Naive B cell (primary cell): ENCODE measurements around the gene OR7A5. TPM values are rescaled to one million over a fixed set of nuclear protein-coding genes. Genes with fewer than 3 reads are reported as not detected.

Source experiments
- ATAC-seq, 2 donors: fragments of 150-1000 bp; cut with Tn5 transposase; 2 replicates each; pipeline ENCODE4 v1.10.0; 2021; ENCODE audit warnings: low read depth in 2 of 2, mild to moderate bottlenecking in 2 of 2, moderate library complexity in 2 of 2
- DNase-seq: peaks from one replicate; pipeline ENCODE4 v3.0.0; 2022
- H3K27ac Mint-ChIP-seq, 6 donors: one replicate each; pipeline ENCODE4 v1.8.0; 2020 to 2022; ENCODE audit warnings: mild to moderate bottlenecking in 6 of 6, mixed read lengths in 6 of 6, moderate library complexity in 5 of 6, inconsistent platforms in 2 of 6
- H3K27me3 Mint-ChIP-seq, 3 donors: one replicate each; pipeline ENCODE4 v1.8.0; 2021 to 2022; ENCODE audit warnings: mixed read lengths in 3 of 3, mild to moderate bottlenecking in 1 of 3
- H3K36me3 Mint-ChIP-seq, 2 donors: one replicate each; pipeline ENCODE4 v1.8.0; 2020 to 2022; ENCODE audit warnings: mixed read lengths in 2 of 2, inconsistent platforms in 1 of 2, mild to moderate bottlenecking in 1 of 2
- H3K4me1 Mint-ChIP-seq, 3 donors: one replicate each; pipeline ENCODE4 v1.8.0; 2020 to 2022; ENCODE audit warnings: mixed read lengths in 3 of 3, inconsistent platforms in 1 of 3, mild to moderate bottlenecking in 1 of 3, moderate library complexity in 1 of 3
- H3K4me3 Mint-ChIP-seq, 8 donors: one replicate each; pipeline ENCODE4 v1.8.0; 2020 to 2022; ENCODE audit warnings: mild to moderate bottlenecking in 8 of 8, mixed read lengths in 8 of 8, moderate library complexity in 8 of 8, inconsistent platforms in 2 of 8
- H3K9me3 Mint-ChIP-seq, 7 donors: one replicate each; pipeline ENCODE4 v1.8.0; 2020 to 2022; ENCODE audit warnings: mixed read lengths in 7 of 7, mild to moderate bottlenecking in 5 of 7, inconsistent platforms in 2 of 7, moderate library complexity in 1 of 7
- polyA plus RNA-seq, 6 donors: library from polyadenylated mRNA; unstranded; fragments of 300-500 nt; fragmentation: Illumina TruSeq; gene quantifications; one replicate each; pipeline ENCODE4 v1.2.3, GENCODE V29; 2021; ENCODE audit warnings: low read depth in 6 of 6

OR7A5 gene
- polyA plus RNA-seq = not detected

DNA sequence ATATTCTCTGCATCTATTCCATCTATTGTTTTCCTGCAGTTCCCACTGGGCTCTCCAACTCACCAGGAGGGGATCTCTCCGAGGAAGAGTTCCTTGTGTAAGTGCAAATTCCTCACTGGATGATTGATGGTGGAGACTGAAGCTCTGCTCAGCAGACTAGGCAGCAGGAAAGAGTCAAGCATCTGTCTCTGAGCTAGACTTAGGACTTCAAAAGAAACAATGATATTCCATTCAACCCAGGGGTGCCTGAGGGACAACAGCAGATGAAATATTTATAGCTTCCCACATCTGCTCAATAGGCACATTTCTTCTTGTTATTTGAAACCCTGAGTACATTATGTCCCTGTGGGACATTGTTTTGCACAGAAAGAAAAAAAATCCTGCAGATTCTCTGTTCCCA lies at the start of gene OR7A5, which contains the start of gene OR7C1:
Gene OR7A5, minus strand, starts transcription at position 175 of the 400 bp plus-strand sequence. CDS start 6,944 bp downstream, outside the sequence.
Gene OR7C1, minus strand, starts transcription at position 175 of the 400 bp plus-strand sequence. CDS start 35,049 bp downstream, outside the sequence.
- ATAC-seq (no peak), DNase-seq (no peak)
- Mint-ChIP-seq H3K4me3 (peak within 1 kb of the TSS in 1 of 8 donors; percentile 12), H3K27me3 (no peaks in the 10 kb centered on the region), H3K4me1 (peaks cover 4 to 12% (median 5%) of the 10 kb centered on the region in 3 donors), H3K27ac (no peak within 1 kb of the TSS), H3K36me3 (no peaks in the 10 kb centered on the region), H3K9me3 (peaks cover 0 to 2% (median 0%) of the 10 kb centered on the region in 7 donors)

DNA sequence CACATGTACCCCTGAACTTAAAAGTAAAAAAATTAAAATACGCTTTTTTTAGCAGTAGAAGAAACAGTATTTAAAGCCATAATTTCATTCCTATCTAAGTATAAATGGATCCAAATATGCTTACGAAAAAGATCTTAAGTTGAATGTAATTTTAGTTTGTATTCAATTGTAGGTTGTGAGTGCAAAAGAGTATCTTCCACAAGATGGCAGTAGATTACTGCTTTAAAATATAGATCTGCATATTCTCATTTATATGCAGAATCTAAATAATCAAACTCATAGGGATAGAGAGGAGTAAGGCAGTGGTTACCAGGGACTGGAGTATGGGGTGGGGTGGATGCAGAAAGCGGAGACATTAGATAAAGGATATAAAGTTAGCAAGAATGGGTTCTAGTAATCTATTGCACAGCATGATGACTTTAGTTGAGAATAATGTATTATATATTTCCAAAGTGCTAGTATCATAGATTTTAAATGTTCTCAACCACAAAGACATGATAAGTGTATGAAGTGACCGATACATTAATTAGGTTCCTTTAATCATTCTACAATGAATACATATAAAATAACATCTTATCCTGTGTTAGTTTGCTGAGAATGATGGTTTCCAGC lies 36.7 kb upstream of the OR7A5 start:
- Mint-ChIP-seq H3K9me3 (no peaks in the 10 kb centered on the region), H3K4me1 (peaks cover 0 to 4% (median 2%) of the 10 kb centered on the region in 3 donors), H3K4me3 (no peak overlapping the region), H3K27me3 (peaks cover 31 to 40% (median 31%) of the 10 kb centered on the region in 3 donors), H3K27ac (no peak overlapping the region), H3K36me3 (no peaks in the 10 kb centered on the region)
- DNase-seq (peak; percentile 31), ATAC-seq (no peak)

- peaks cover 37 to 45% (median 41%) of the 10 kb centered on the region in 3 donors for H3K27me3 Mint-ChIP-seq
Observed at GRCh38 chr19:14868497-14868896, 33.5 kb upstream of the OR7A5 start.

DNA sequence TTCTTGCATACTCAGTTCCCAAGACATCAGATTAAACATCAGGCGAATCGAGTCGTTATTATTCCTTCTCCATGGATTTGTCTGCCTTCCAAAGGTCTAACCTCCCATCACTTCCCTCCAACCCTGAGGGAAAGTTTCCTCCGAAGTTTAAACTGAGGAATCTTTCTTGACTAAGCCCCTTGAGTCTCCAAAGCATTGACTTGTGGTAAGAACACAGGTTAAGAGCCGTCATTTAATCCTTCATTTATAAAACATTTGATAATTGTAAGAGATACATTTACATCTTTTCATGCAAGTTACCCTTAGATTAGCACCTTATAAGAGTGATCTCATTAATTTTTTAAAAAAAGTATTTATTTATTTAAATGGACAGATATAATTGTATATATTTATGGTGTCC lies 13.8 kb upstream of the OR7A5 start, which contains the start of gene OR7A10:
Gene OR7A10, minus strand, starts transcription at position 101 of the 400 bp plus-strand sequence. CDS start 7,045 bp downstream, outside the sequence.
- peak within 1 kb of the TSS in 1 of 8 donors; percentile 2 for H3K4me3 Mint-ChIP-seq
- H3K4me1 Mint-ChIP-seq = no peaks in the 10 kb centered on the region
- ATAC-seq (no peak), DNase-seq (no peak)
- peaks cover 22 to 38% (median 30%) of the 10 kb centered on the region in 3 donors for H3K27me3 Mint-ChIP-seq
- H3K9me3 Mint-ChIP-seq = no peaks in the 10 kb centered on the region
- no peaks in the 10 kb centered on the region for H3K36me3 Mint-ChIP-seq
- peak within 1 kb of the TSS in 1 of 6 donors; percentile 84 for H3K27ac Mint-ChIP-seq

More at GRCh38 chr19:14868497-14868896, 33.5 kb upstream of the OR7A5 start:
- Mint-ChIP-seq H3K36me3 (no peaks in the 10 kb centered on the region), H3K27ac (no peak overlapping the region), H3K4me1 (peaks cover 0 to 4% (median 2%) of the 10 kb centered on the region in 3 donors), H3K4me3 (no peak overlapping the region), H3K9me3 (no peaks in the 10 kb centered on the region)
- no peak for DNase-seq
- no peak for ATAC-seq

DNA sequence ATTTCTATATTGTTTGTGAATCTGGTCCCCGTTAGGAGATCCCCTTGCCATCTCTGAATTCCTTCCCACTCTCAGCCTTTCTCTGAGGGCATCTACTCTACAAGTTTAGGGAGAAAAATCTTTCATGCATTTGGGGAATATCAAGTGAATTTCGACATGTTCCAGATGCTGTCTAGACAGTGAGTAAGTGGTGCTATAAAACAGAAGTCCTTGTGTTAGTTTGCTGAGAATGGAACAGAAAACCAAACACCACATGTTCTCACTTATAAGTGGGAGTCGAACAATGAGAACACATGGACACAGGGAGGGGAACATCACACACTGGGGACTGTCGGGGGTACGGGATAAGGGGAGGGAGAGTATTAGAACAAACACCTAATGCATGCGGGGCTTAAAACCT lies 8.6 kb upstream of the OR7A5 start:
- H3K4me3 Mint-ChIP-seq = no peak overlapping the region
- H3K4me1 Mint-ChIP-seq = no peaks in the 10 kb centered on the region
- peaks cover 0 to 5% (median 0%) of the 10 kb centered on the region in 7 donors for H3K9me3 Mint-ChIP-seq
- no peaks in the 10 kb centered on the region for H3K36me3 Mint-ChIP-seq
- ATAC-seq (no peak), DNase-seq (no peak)
- no peak overlapping the region for H3K27ac Mint-ChIP-seq
- peaks cover 0 to 42% (median 22%) of the 10 kb centered on the region in 3 donors for H3K27me3 Mint-ChIP-seq

DNA sequence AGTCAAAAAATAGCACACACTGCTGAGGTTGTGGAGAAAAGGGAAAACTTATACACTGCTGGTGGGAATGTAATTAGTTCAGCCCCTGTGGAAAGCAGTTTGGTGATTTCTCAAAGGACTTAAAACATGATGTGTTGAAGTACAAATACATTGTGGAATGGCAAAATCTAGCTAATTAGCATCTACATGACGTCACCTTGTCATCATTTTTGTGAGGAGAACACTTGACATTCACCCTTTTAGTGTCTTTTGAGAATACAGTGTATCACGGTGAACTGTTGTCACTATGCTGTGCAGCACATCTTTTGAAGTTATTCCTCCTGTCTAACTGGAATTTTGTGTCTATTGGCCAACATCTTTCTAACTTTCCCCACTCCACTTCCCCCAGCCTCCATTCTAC lies 8.2 kb upstream of the OR7A5 start:
- no peaks in the 10 kb centered on the region for H3K4me1 Mint-ChIP-seq
- ATAC-seq = no peak
- H3K9me3 Mint-ChIP-seq = peaks cover 0 to 5% (median 0%) of the 10 kb centered on the region in 7 donors
- H3K4me3 Mint-ChIP-seq = no peak overlapping the region
- H3K36me3 Mint-ChIP-seq = no peaks in the 10 kb centered on the region
- no peak overlapping the region for H3K27ac Mint-ChIP-seq
- DNase-seq = no peak
- peaks cover 0 to 37% (median 22%) of the 10 kb centered on the region in 3 donors for H3K27me3 Mint-ChIP-seq

- ATAC-seq = no peak
- Mint-ChIP-seq H3K27me3 (peaks cover 0 to 32% (median 22%) of the 10 kb centered on the region in 3 donors), H3K36me3 (no peaks in the 10 kb centered on the region), H3K4me3 (no peak overlapping the region), H3K4me1 (peaks cover 0 to 5% (median 0%) of the 10 kb centered on the region in 3 donors), H3K9me3 (peaks cover 0 to 5% (median 0%) of the 10 kb centered on the region in 7 donors), H3K27ac (no peak overlapping the region)
- DNase-seq = no peak
Observed at GRCh38 chr19:14840206-14840605, 5.2 kb upstream of the OR7A5 start.

- DNase-seq (no peak), ATAC-seq (no peak)
- peaks cover 0 to 10% (median 9%) of the 10 kb centered on the region in 3 donors for H3K27me3 Mint-ChIP-seq
- H3K27ac Mint-ChIP-seq = no peak overlapping the region
- H3K36me3 Mint-ChIP-seq = no peaks in the 10 kb centered on the region
- H3K9me3 Mint-ChIP-seq = peaks cover 0 to 2% (median 0%) of the 10 kb centered on the region in 7 donors
- no peak overlapping the region for H3K4me3 Mint-ChIP-seq
- peaks cover 0 to 5% (median 0%) of the 10 kb centered on the region in 3 donors for H3K4me1 Mint-ChIP-seq
Observed at GRCh38 chr19:14837391-14837790, 2.4 kb upstream of the OR7A5 start.

GRCh38 chr19:14830702-14831101 lies 4.3 kb downstream of the OR7A5 start:
- Mint-ChIP-seq H3K4me1 (peaks cover 4 to 7% (median 5%) of the 10 kb centered on the region in 3 donors), H3K27me3 (peaks cover 0 to 18% (median 12%) of the 10 kb centered on the region in 3 donors), H3K27ac (peak overlapping the region in 1 of 6 donors; percentile 75), H3K9me3 (no peaks in the 10 kb centered on the region), H3K36me3 (peaks cover 0 to 4% of the 10 kb centered on the region in 2 donors), H3K4me3 (no peak overlapping the region)
- ATAC-seq (peak; percentile 27 to 39), DNase-seq (no peak)

GRCh38 chr19:14826006-14826405 lies 9.0 kb downstream of the OR7A5 start:
- ATAC-seq (no peak), DNase-seq (no peak)
- peaks cover 4 to 6% (median 5%) of the 10 kb centered on the region in 3 donors for H3K4me1 Mint-ChIP-seq
- H3K36me3 Mint-ChIP-seq = peaks cover 0 to 4% of the 10 kb centered on the region in 2 donors
- H3K9me3 Mint-ChIP-seq = peaks cover 0 to 2% (median 0%) of the 10 kb centered on the region in 7 donors
- H3K4me3 Mint-ChIP-seq = no peak overlapping the region
- H3K27me3 Mint-ChIP-seq = peaks cover 0 to 18% (median 12%) of the 10 kb centered on the region in 3 donors
- H3K27ac Mint-ChIP-seq = no peak overlapping the region

- ATAC-seq (peak in 1 of 2 donors; percentile 50), DNase-seq (no peak)
- peaks cover 7 to 11% (median 9%) of the 10 kb centered on the region in 3 donors for H3K27me3 Mint-ChIP-seq
- H3K4me3 Mint-ChIP-seq = no peak overlapping the region
- H3K27ac Mint-ChIP-seq = peak overlapping the region in 1 of 6 donors; percentile 71
- no peaks in the 10 kb centered on the region for H3K36me3 Mint-ChIP-seq
- no peaks in the 10 kb centered on the region for H3K4me1 Mint-ChIP-seq
- H3K9me3 Mint-ChIP-seq = peaks cover 0 to 2% (median 0%) of the 10 kb centered on the region in 7 donors
Observed at GRCh38 chr19:14821937-14822336, 13.0 kb downstream of the OR7A5 start.

DNA sequence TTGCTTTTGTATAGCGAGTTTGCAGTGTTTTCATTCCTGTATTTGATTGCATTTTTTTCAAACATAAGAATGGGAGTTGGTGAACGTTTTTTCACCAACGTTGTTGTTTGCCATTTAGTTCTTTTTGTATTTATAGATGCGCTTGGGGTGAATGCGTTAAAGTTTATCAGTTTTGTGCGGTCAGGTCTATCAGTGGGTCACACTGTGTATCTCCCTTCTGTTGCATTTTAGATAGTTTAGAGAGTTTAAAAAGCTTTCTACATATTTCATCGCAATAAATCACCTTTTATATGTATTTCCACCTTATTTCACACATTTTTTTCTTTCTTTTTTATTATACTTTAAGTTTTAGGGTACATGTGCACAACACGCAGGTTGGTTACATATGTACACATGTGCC lies 16.4 kb downstream of the OR7A5 start:
- H3K27ac Mint-ChIP-seq = no peak overlapping the region
- H3K9me3 Mint-ChIP-seq = peaks cover 0 to 5% (median 0%) of the 10 kb centered on the region in 7 donors
- no peak overlapping the region for H3K4me3 Mint-ChIP-seq
- ATAC-seq (no peak), DNase-seq (no peak)
- no peaks in the 10 kb centered on the region for H3K36me3 Mint-ChIP-seq
- H3K4me1 Mint-ChIP-seq = no peaks in the 10 kb centered on the region
- H3K27me3 Mint-ChIP-seq = peaks cover 0 to 9% (median 0%) of the 10 kb centered on the region in 3 donors

GRCh38 chr19:14817052-14817451 lies 17.9 kb downstream of the OR7A5 start:
- Mint-ChIP-seq H3K9me3 (peaks cover 0 to 5% (median 0%) of the 10 kb centered on the region in 7 donors), H3K27ac (no peak overlapping the region), H3K4me1 (no peaks in the 10 kb centered on the region), H3K36me3 (no peaks in the 10 kb centered on the region), H3K27me3 (peaks cover 0 to 9% (median 0%) of the 10 kb centered on the region in 3 donors), H3K4me3 (no peak overlapping the region)
- ATAC-seq (no peak), DNase-seq (no peak)
